Right lobe of liver (tissue), 4 donors: ENCODE data around the gene GRM3.

ENCODE experiments used
- CTCF ChIP-seq, 4 donors: fragments of 200-600 bp in 3 of 4; fragments of 450-650 bp in 1 of 4; IDR thresholded peaks; one replicate each; pipeline versions ENCODE4 v1.5.1 to v1.8.0; 2016 to 2022; ENCODE audit warnings: antibody characterized with exemption in 4 of 4, mild to moderate bottlenecking in 2 of 4
- POLR2A ChIP-seq: fragments of 450-650 bp; IDR thresholded peaks from one replicate; pipeline ENCODE4 v1.6.1; 2017; ENCODE audit warnings: antibody characterized with exemption, mild to moderate bottlenecking
- donor health status: DM: no; HTN: no; CAD: no.
- donor health status: DM: no; HTN: no; CAD: no.
- donor health status: DM: no; HTN: yes; CAD: no.

DNA sequence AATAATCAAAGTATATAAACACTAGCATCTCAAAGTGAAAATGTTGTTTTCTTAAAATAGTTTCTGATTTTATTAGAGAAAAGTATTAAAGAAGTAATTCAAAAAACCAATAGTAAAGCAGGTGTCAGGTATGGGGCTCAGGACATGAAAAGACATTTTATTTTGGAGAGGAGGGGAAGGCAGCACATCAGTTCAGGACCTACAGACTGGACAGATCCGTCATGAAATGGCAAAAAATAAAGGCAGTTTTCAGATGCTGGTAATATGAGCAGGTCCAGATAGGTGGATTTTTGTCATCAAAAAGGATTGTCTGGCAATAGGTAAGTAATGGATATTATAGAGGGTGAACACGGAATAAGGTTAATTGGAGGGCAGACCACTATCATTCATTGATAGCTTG is 49.0 kb downstream of the GRM3 start:
- TF ChIP-seq CTCF (IDR thresholded peaks at IDR 0.05) (no peak), POLR2A (no peak)
